ENCODE data around the gene ASAP3.

DNA sequence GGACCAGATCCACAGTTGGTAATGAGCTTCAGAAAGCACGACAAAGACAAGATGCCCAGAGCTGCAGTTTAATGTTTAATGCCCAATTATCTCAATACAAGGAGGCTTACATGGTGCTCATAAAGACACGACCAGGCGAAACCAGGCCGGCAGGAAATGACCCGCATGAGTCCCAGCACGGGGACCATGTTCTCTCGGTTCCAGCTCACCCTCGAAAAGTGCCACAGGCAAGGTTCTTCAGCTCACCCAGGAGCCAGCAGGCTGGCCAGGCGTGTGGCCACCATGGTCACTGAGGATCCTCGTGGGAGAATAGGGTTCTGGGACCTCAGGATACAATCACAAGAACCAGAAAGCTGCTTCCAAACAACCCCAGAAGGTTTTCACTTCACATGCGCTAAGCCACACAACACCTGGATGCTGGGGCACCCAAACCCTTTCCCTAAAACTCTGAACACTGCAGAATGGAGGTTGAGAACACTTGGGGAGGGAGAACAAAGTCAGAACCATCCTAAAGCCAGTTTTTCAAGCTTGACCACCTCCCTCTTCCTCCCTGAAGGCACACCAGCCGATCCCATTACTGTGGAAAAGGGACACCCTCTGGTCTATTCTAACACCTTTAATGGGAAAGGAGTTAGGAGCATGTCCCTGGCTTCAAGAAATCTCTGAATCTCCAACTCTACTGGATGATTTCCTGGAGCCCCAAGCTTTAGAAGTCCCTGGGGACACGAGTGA, 22.6 kb upstream of the ASAP3 start:
- TF ChIP-seq CREM (CRISPR knock-in tag; IDR thresholded peaks at IDR 0.05) (no peak), ZNF263 (CRISPR knock-in tag; IDR thresholded peaks at IDR 0.05; ENCODE audit: low read depth) (no peak), TCF7 (CRISPR knock-in tag; IDR thresholded peaks at IDR 0.05; ENCODE audit: low read depth) (no peak), ATF1 (CRISPR knock-in tag; IDR thresholded peaks at IDR 0.05) (no peak), MAX (CRISPR knock-in tag; IDR thresholded peaks at IDR 0.05) (no peak), HMGA2 (CRISPR knock-in tag; IDR thresholded peaks at IDR 0.05) (no peak), USF2 (CRISPR knock-in tag; IDR thresholded peaks at IDR 0.05) (no peak), NFYB (CRISPR knock-in tag; conservative IDR thresholded peaks at IDR 0.05; ENCODE audit: low read depth) (no peak), CREB1 (CRISPR knock-in tag; IDR thresholded peaks at IDR 0.05) (no peak), CTCF (IDR thresholded peaks at IDR 0.05) (no peak), TP53 (CRISPR knock-in tag; IDR thresholded peaks at IDR 0.05) (no peak), NR1H2 (CRISPR knock-in tag; IDR thresholded peaks at IDR 0.05) (no peak)
- TF ChIP-seq, protein P1, sequence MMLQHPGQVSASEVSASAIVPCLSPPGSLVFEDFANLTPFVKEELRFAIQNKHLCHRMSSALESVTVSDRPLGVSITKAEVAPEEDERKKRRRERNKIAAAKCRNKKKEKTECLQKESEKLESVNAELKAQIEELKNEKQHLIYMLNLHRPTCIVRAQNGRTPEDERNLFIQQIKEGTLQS (CRISPR knock-in tag; conservative IDR thresholded peaks at IDR 0.05) = no peak

Measured in WTC11 (cell line).